ENCODE data around the gene FADS1.

DNA sequence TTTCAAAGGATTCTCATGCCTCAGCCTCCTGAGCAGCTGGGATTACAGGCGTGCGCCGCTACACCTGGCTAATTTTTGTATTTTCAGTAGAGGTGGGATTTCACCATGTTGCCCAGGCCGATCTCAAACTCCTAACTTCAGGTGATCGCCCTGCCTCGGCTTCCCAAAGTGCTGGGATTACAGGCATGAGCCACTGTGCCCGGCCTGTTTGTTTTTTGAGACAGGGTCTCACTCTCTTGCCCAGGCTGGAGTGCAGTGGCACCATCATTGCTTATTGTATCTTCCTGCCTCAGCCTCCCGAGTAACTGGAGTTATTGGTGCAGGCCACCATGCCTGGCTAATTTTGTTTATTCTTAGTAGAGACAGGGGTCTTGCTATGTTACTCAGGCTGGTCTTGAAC, 19.4 kb upstream of the FADS1 start:
- TF ChIP-seq, protein P1, sequence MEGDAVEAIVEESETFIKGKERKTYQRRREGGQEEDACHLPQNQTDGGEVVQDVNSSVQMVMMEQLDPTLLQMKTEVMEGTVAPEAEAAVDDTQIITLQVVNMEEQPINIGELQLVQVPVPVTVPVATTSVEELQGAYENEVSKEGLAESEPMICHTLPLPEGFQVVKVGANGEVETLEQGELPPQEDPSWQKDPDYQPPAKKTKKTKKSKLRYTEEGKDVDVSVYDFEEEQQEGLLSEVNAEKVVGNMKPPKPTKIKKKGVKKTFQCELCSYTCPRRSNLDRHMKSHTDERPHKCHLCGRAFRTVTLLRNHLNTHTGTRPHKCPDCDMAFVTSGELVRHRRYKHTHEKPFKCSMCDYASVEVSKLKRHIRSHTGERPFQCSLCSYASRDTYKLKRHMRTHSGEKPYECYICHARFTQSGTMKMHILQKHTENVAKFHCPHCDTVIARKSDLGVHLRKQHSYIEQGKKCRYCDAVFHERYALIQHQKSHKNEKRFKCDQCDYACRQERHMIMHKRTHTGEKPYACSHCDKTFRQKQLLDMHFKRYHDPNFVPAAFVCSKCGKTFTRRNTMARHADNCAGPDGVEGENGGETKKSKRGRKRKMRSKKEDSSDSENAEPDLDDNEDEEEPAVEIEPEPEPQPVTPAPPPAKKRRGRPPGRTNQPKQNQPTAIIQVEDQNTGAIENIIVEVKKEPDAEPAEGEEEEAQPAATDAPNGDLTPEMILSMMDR (optimal IDR thresholded peaks at IDR 0.05 in 1 of 3, IDR thresholded peaks at IDR 0.05 in 1 of 3, conservative IDR thresholded peaks at IDR 0.05 in 1 of 3; ENCODE audit: extremely low read depth in 1 of 3, insufficient read depth in 2 of 3, low read length in 3 of 3): no peak
- TF ChIP-seq EZH2 (IDR thresholded peaks at IDR 0.05; ENCODE audit: low read length): no peak

All from keratinocyte (primary cell).